ENCODE data around the gene HINFP.
"Not testable (repeated sequence)": the region's sequence is repeated elsewhere in the genome, so short reads cannot be mapped to it uniquely, and the experiment has no call there.

HINFP gene

GRCh38 chr11:119117004-119117706 lies 4.2 kb upstream of the HINFP start:
- DNase-seq (ENCODE audit: low read depth in 2 of 2): no peak

- DNase-seq (ENCODE audit: low read depth in 2 of 2): no peak
Measured at GRCh38 chr11:119118227-119118626, 3.2 kb upstream of the HINFP start.

- no peak for DNase-seq (ENCODE audit: low read depth in 2 of 2)
Measured at GRCh38 chr11:119118946-119119345, 2.4 kb upstream of the HINFP start.

GRCh38 chr11:119120639-119121007 lies 757 bp upstream of the HINFP start:
- no peak for DNase-seq (ENCODE audit: low read depth in 2 of 2)

- DNase-seq (ENCODE audit: low read depth in 2 of 2): no peak
Measured at GRCh38 chr11:119121811-119122124, 388 bp downstream of the HINFP start.

GRCh38 chr11:119125821-119126220 lies 4.4 kb downstream of the HINFP start:
- DNase-seq (ENCODE audit: low read depth in 2 of 2): no peak

GRCh38 chr11:119126675-119127268 lies 5.4 kb downstream of the HINFP start:
- no peak for DNase-seq (ENCODE audit: low read depth in 2 of 2)

GRCh38 chr11:119130662-119131061 lies 9.3 kb downstream of the HINFP start:
- no peak for DNase-seq (ENCODE audit: low read depth in 2 of 2)

GRCh38 chr11:119134389-119134978 lies 13.1 kb downstream of the HINFP start:
- no peak for DNase-seq (ENCODE audit: low read depth in 2 of 2)

- not testable (repeated sequence) for DNase-seq (ENCODE audit: low read depth in 2 of 2)
Measured at GRCh38 chr11:119139276-119139675, 17.9 kb downstream of the HINFP start.

- DNase-seq (ENCODE audit: low read depth in 2 of 2): no peak
Measured at GRCh38 chr11:119144825-119145486, 23.6 kb downstream of the HINFP start.

GRCh38 chr11:119145551-119145950 lies 24.2 kb downstream of the HINFP start:
- DNase-seq (ENCODE audit: low read depth in 2 of 2): no peak

GRCh38 chr11:119147604-119148333 lies 26.4 kb downstream of the HINFP start:
- DNase-seq (ENCODE audit: low read depth in 2 of 2): no peak

GRCh38 chr11:119148720-119149017 lies 27.3 kb downstream of the HINFP start:
- DNase-seq (ENCODE audit: low read depth in 2 of 2): no peak

- DNase-seq (ENCODE audit: low read depth in 2 of 2): no peak
Measured at GRCh38 chr11:119149018-119149785, 27.8 kb downstream of the HINFP start, which contains the start of gene ABCG4. ABCG4 (plus strand) TSS chr11:119149052; CDS start chr11:119149966, 914 bp downstream.

- DNase-seq (ENCODE audit: low read depth in 2 of 2): no peak
Measured at GRCh38 chr11:119149786-119150275, 28.5 kb downstream of the HINFP start.

GRCh38 chr11:119152043-119152442 lies 30.7 kb downstream of the HINFP start:
- no peak for DNase-seq (ENCODE audit: low read depth in 2 of 2)

- no peak for DNase-seq (ENCODE audit: low read depth in 2 of 2)
Measured at GRCh38 chr11:119152604-119153003, 31.2 kb downstream of the HINFP start.

- DNase-seq (ENCODE audit: low read depth in 2 of 2): no peak
Measured at GRCh38 chr11:119153049-119153818, 31.9 kb downstream of the HINFP start.

- no peak for DNase-seq (ENCODE audit: low read depth in 2 of 2)
Measured at GRCh38 chr11:119154178-119154577, 32.8 kb downstream of the HINFP start.

Data from stimulated activated CD4-positive, alpha-beta T cell treated with anti-CD3 and anti-CD28 coated beads, Interleukin-1b, Interleukin-23, amount 100 ng/mL, for 1 hour (primary cell).